RWPE2 (cell line): ENCODE results near the gene RNF208.

Source experiments
- ATAC-seq: fragments of 200-7000 bp; cut with Tn5 transposase; 3 replicates; pipeline ENCODE4 v1.9.1; 2021; ENCODE audit warnings: low read depth
- DNase-seq: peaks from one replicate; pipeline ENCODE4 v3.0.0-alpha.2; 2020; ENCODE audit warnings: low spot score
- H3K27ac ChIP-seq: fragments of 450-650 bp; 2 replicates; pipeline ENCODE4 v1.5.1; 2017; ENCODE audit warnings: mild to moderate bottlenecking; ENCODE audit not compliant: poor library complexity, severe bottlenecking
- H3K27me3 ChIP-seq: fragments of 250-450 bp; sonication (Bioruptor Pico); 2 replicates; pipeline ENCODE4 v1.5.1; 2021; ENCODE audit warnings: mild to moderate bottlenecking, moderate library complexity; ENCODE audit not compliant: insufficient read depth, poor library complexity, severe bottlenecking
- H3K36me3 ChIP-seq: fragments of 250-450 bp; sonication (Bioruptor Pico); 2 replicates; pipeline ENCODE4 v1.5.1; 2020; ENCODE audit warnings: low read depth, mild to moderate bottlenecking, moderate library complexity
- H3K4me1 ChIP-seq: fragments of 250-450 bp; sonication (Bioruptor Pico); 2 replicates; pipeline ENCODE4 v1.5.1; 2021; ENCODE audit warnings: mild to moderate bottlenecking, moderate library complexity; ENCODE audit not compliant: insufficient read depth, poor library complexity, severe bottlenecking
- H3K4me3 ChIP-seq: fragments of 250-450 bp; sonication (Bioruptor Pico); 2 replicates; pipeline ENCODE4 v1.5.1; 2021; ENCODE audit warnings: mild to moderate bottlenecking, moderate library complexity; ENCODE audit not compliant: severe bottlenecking
- H3K9me3 ChIP-seq: fragments of 250-450 bp; sonication (Bioruptor Pico); 2 replicates; pipeline ENCODE4 v1.5.1; 2021; ENCODE audit warnings: mild to moderate bottlenecking, moderate library complexity; ENCODE audit not compliant: severe bottlenecking
- CTCF ChIP-seq: fragments of 450-650 bp; IDR thresholded peaks from one replicate; pipeline ENCODE4 v1.5.1; 2017; ENCODE audit warnings: mild to moderate bottlenecking, moderate library complexity; ENCODE audit not compliant: poor library complexity, severe bottlenecking

The RNF208 gene

DNA sequence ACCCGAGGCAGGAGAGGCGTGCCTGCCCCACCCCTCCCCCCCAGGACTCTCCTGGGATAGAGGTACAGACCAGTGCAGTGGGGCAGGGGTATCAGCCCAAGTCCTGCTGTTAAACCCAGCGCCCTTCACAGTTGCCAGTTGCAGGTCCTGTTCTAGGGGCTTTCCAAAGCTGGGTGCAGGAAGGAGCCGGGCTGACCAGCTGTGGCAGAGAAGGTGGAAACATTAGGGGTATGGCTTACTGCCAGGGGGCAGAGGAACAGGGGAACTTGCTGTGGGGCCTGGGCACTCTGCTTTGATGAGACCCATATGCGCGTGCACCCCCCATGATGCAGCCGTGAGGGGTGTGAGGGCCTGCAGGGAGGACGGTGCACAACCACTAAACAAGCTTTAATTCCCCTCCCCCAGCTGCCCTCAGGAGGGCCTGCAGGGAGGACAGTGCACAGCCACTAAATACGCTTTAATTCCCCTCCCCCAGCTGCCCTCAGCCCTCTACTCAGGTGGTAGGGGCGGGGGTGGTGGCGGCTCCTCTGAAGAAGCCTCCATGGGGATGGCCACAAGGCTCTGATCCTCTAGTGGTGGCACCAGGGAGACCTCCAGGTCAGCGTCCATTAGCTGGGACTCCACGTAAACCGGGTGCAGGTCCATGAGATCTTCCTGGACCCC, 51.4 kb downstream of the RNF208 start:
- no peak for DNase-seq
- TF ChIP-seq CTCF, result no peak
- no peaks in the 10 kb centered on the region for H3K4me1 ChIP-seq
- H3K36me3 ChIP-seq, result no peaks in the 10 kb centered on the region
- H3K27ac ChIP-seq, result no peak overlapping the region
- ATAC-seq, result no peak
- H3K4me3 ChIP-seq, result no peak overlapping the region
- H3K27me3 ChIP-seq, result peaks cover 88% of the 10 kb centered on the region
- H3K9me3 ChIP-seq, result no peaks in the 10 kb centered on the region
